ENCODE results near the gene ATP5PF. TPM values are rescaled to one million over a fixed set of nuclear protein-coding genes. Genes with fewer than 3 reads are reported as not detected.

ATP5PF gene
- total RNA-seq, 1 donor from 2014 or later: 117 TPM

GRCh38 chr21:25737421-25737820 is 2.7 kb upstream of the ATP5PF start:
- no peaks in the 10 kb centered on the region for H3K9me3 Mint-ChIP-seq (ENCODE audit: unreplicated experiment)
- peaks cover 10% of the 10 kb centered on the region for H3K36me3 Mint-ChIP-seq (ENCODE audit: unreplicated experiment)
- H3K27me3 Mint-ChIP-seq (ENCODE audit: unreplicated experiment): no peaks in the 10 kb centered on the region
- H3K4me3 Mint-ChIP-seq (ENCODE audit: unreplicated experiment): no peak overlapping the region
- peak overlapping the region; percentile 94 for H3K27ac Mint-ChIP-seq (ENCODE audit: unreplicated experiment)
- TF ChIP-seq, protein P1, sequence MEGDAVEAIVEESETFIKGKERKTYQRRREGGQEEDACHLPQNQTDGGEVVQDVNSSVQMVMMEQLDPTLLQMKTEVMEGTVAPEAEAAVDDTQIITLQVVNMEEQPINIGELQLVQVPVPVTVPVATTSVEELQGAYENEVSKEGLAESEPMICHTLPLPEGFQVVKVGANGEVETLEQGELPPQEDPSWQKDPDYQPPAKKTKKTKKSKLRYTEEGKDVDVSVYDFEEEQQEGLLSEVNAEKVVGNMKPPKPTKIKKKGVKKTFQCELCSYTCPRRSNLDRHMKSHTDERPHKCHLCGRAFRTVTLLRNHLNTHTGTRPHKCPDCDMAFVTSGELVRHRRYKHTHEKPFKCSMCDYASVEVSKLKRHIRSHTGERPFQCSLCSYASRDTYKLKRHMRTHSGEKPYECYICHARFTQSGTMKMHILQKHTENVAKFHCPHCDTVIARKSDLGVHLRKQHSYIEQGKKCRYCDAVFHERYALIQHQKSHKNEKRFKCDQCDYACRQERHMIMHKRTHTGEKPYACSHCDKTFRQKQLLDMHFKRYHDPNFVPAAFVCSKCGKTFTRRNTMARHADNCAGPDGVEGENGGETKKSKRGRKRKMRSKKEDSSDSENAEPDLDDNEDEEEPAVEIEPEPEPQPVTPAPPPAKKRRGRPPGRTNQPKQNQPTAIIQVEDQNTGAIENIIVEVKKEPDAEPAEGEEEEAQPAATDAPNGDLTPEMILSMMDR (IDR thresholded peaks at IDR 0.05): no peak
- no peak for DNase-seq (ENCODE audit: extremely low spot score, unreplicated experiment)
- H3K4me1 Mint-ChIP-seq (ENCODE audit: unreplicated experiment): peaks cover 28% of the 10 kb centered on the region

GRCh38 chr21:25735646-25736597 is 1.2 kb upstream of the ATP5PF start:
- Mint-ChIP-seq H3K27me3 (ENCODE audit: unreplicated experiment) (no peaks in the 10 kb centered on the region), H3K4me3 (ENCODE audit: unreplicated experiment) (peak overlapping the region; percentile 99), H3K27ac (ENCODE audit: unreplicated experiment) (peak overlapping the region; percentile 100), H3K4me1 (ENCODE audit: unreplicated experiment) (peaks cover 28% of the 10 kb centered on the region), H3K36me3 (ENCODE audit: unreplicated experiment) (peaks cover 2% of the 10 kb centered on the region), H3K9me3 (ENCODE audit: unreplicated experiment) (no peaks in the 10 kb centered on the region)
- TF ChIP-seq, protein P1 (IDR thresholded peaks at IDR 0.05): no peak
- DNase-seq (ENCODE audit: extremely low spot score, unreplicated experiment): peak; percentile 94

DNA sequence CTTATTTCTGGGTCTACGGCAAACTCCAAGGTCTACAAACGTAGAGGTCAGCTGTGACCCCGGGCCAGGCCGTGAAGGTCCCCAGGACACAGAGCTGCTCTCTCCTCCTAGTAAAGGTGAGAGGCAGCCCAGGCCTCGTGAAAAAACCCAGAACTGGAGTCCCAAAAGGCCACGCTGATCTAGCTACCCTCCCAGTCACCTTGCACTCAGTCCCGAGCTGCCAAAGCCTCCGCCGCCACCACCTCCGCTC is 125 bp downstream of the ATP5PF start:
- Mint-ChIP-seq H3K9me3 (ENCODE audit: unreplicated experiment) (no peaks in the 10 kb centered on the region), H3K36me3 (ENCODE audit: unreplicated experiment) (peaks cover 3% of the 10 kb centered on the region), H3K27me3 (ENCODE audit: unreplicated experiment) (no peaks in the 10 kb centered on the region), H3K4me1 (ENCODE audit: unreplicated experiment) (peaks cover 28% of the 10 kb centered on the region), H3K4me3 (ENCODE audit: unreplicated experiment) (peak overlapping the region; percentile 99), H3K27ac (ENCODE audit: unreplicated experiment) (peak overlapping the region; percentile 100)
- TF ChIP-seq, protein P1 (IDR thresholded peaks at IDR 0.05): no peak
- no peak for DNase-seq (ENCODE audit: extremely low spot score, unreplicated experiment)

DNA sequence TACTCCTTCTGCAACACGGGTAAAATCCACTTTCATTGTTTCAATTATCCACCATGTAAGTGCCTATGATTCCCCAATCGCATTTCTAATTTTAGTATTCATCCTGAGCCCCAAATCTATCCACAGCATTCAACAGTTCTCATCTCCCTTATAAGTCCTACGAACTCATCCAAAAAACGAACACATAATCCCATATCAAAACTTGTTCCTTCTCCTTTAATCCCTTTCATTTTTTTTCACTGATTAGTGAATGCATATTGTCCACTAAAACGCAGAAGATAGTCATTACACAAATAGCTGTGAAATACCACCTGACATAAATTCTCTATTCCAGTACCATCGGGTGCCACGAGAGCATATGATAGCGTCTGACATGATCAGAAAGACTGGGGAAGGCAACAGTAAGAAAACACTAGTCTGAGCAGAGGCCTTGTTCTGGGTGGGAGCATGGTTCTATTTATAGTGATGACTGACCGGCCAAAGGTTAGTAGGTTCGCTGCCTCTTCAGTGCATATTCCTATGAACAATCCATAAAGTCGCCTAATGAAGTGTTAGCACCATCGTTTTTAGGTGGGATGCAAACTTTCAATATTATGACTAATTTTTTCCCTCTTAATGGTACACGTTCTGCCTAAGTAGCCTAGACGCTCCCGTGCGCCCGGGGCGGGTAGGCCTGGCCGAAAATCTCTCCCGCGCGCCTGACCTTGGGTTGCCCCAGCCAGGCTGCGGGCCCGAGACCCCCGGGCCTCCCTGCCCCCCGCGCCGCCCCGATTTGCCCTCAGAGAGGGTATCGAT is 648 bp downstream of the ATP5PF start:
- H3K4me3 Mint-ChIP-seq (ENCODE audit: unreplicated experiment): peak overlapping the region; percentile 99
- H3K27ac Mint-ChIP-seq (ENCODE audit: unreplicated experiment): peak overlapping the region; percentile 100
- TF ChIP-seq, protein P1 (IDR thresholded peaks at IDR 0.05): no peak
- peaks cover 6% of the 10 kb centered on the region for H3K36me3 Mint-ChIP-seq (ENCODE audit: unreplicated experiment)
- no peaks in the 10 kb centered on the region for H3K27me3 Mint-ChIP-seq (ENCODE audit: unreplicated experiment)
- H3K4me1 Mint-ChIP-seq (ENCODE audit: unreplicated experiment): peaks cover 28% of the 10 kb centered on the region
- DNase-seq (ENCODE audit: extremely low spot score, unreplicated experiment): no peak
- no peaks in the 10 kb centered on the region for H3K9me3 Mint-ChIP-seq (ENCODE audit: unreplicated experiment)
